PC-3 (cell line): ENCODE results near the gene SLC17A2.

ENCODE experiments used
- EZH2 ChIP-seq: fragments of 300-600 bp; sonication (generic); IDR thresholded peaks from one replicate; pipeline ENCODE4 v1.6.1; 2017; ENCODE audit warnings: antibody characterized with exemption, mild to moderate bottlenecking, low read length; ENCODE audit not compliant: unreplicated experiment
- TF ChIP-seq, protein P1 (sequence below): fragments of 300-600 bp; sonication (generic); conservative IDR thresholded peaks from 2 replicates; pipeline ENCODE4 v1.5.1; 2017; ENCODE audit warnings: antibody characterized with exemption, low read depth, mild to moderate bottlenecking, low read length

DNA sequence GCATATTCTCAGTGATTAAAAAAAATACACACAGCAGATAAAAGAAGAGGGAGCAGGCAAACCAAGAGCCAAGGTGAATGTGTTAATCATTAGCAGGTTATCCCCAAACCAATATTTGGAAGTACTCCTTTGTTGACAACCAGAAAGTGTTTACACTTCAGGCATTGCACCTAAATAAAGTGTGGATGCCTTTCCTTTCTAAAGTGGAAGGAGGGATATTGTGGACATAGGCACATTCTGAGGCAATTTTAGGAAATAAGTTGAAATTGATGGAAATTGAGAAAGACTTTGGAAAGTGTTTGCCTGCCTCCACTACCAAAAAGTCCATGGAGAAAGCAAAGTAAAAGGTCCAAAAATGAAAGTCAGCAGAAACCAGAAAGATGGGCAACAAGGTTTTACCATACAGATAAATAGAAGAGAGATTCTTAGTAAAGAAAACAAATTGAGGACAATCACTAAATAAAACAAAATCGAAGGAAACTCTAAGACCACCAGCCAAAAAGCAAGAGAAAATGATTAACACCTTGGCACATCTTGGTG lies 22.9 kb downstream of the SLC17A2 start:
- no peak for TF ChIP-seq EZH2
- TF ChIP-seq, protein P1, sequence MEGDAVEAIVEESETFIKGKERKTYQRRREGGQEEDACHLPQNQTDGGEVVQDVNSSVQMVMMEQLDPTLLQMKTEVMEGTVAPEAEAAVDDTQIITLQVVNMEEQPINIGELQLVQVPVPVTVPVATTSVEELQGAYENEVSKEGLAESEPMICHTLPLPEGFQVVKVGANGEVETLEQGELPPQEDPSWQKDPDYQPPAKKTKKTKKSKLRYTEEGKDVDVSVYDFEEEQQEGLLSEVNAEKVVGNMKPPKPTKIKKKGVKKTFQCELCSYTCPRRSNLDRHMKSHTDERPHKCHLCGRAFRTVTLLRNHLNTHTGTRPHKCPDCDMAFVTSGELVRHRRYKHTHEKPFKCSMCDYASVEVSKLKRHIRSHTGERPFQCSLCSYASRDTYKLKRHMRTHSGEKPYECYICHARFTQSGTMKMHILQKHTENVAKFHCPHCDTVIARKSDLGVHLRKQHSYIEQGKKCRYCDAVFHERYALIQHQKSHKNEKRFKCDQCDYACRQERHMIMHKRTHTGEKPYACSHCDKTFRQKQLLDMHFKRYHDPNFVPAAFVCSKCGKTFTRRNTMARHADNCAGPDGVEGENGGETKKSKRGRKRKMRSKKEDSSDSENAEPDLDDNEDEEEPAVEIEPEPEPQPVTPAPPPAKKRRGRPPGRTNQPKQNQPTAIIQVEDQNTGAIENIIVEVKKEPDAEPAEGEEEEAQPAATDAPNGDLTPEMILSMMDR = no peak
